22Rv1 (cell line): ENCODE data around the gene USP40.

Experiments
- CTCF ChIP-seq: fragments of 450-650 bp; IDR thresholded peaks from 2 replicates; pipeline ENCODE4 v1.5.1; 2017; ENCODE audit warnings: mild to moderate bottlenecking
- ZFX ChIP-seq: fragments of 450-650 bp; IDR thresholded peaks from 2 replicates; pipeline ENCODE4 v1.6.1; 2017; ENCODE audit warnings: antibody characterized with exemption, borderline replicate concordance

GRCh38 chr2:233438573-233439147 is 127.9 kb downstream of the USP40 start:
- TF ChIP-seq CTCF (no peak), ZFX (no peak)
